Measurements from ENCODE around the gene MEX3A. TPM values are rescaled to one million over a fixed set of nuclear protein-coding genes. Genes with fewer than 3 reads are reported as not detected.

MEX3A gene
- total RNA-seq, 4 donors from 2014 or later, result 0.29 to 13.3 (median 2.0) TPM

- no peaks in the 10 kb centered on the region for H3K9me3 ChIP-seq
- TF ChIP-seq POLR2A (IDR thresholded peaks at IDR 0.05), result peak; percentile 63 to 66
- peak in 1 of 4 experiments; percentile 15 for TF ChIP-seq CTCF (IDR thresholded peaks at IDR 0.05)
- peak; percentile 97 to 98 for DNase-seq
- H3K36me3 ChIP-seq, result no peaks in the 10 kb centered on the region
- peak within 1 kb of the TSS; percentile 93 for H3K27ac ChIP-seq
- no peaks in the 10 kb centered on the region for H3K4me1 ChIP-seq
- peak within 1 kb of the TSS; percentile 54 to 93 for H3K4me3 ChIP-seq
- no peaks in the 10 kb centered on the region for H3K27me3 ChIP-seq
- intact Hi-C loops (cut with DNase I; ENCODE audit: low total_unique reads), result no loop called here
Measured at GRCh38 chr1:156054500-156055280, 27.6 kb downstream of the MEX3A start, which contains the start of gene LAMTOR2. TSS of gene LAMTOR2 (plus strand) at chr1:156054782. CDS start at chr1:156054890, 108 bp downstream.

GRCh38 chr1:156053768-156054499 lies 28.3 kb downstream of the MEX3A start, which contains the start of gene UBQLN4:
TSS of gene UBQLN4 (minus strand) at chr1:156053798. CDS start at chr1:156053701, 97 bp downstream.
- DNase-seq, result peak; percentile 86 to 90
- Histone ChIP-seq H3K4me1 (no peaks in the 10 kb centered on the region), H3K36me3 (no peaks in the 10 kb centered on the region), H3K4me3 (peak within 1 kb of the TSS; percentile 54 to 93), H3K27ac (peak within 1 kb of the TSS; percentile 93), H3K27me3 (no peaks in the 10 kb centered on the region), H3K9me3 (no peaks in the 10 kb centered on the region)
- TF ChIP-seq CTCF (IDR thresholded peaks at IDR 0.05) (peak in 3 of 4 experiments; percentile 41 to 78 (median 54)), POLR2A (IDR thresholded peaks at IDR 0.05) (peak in 1 of 2 donors; percentile 51)
- intact Hi-C loops (cut with DNase I; ENCODE audit: low total_unique reads), result no loop called here

DNA sequence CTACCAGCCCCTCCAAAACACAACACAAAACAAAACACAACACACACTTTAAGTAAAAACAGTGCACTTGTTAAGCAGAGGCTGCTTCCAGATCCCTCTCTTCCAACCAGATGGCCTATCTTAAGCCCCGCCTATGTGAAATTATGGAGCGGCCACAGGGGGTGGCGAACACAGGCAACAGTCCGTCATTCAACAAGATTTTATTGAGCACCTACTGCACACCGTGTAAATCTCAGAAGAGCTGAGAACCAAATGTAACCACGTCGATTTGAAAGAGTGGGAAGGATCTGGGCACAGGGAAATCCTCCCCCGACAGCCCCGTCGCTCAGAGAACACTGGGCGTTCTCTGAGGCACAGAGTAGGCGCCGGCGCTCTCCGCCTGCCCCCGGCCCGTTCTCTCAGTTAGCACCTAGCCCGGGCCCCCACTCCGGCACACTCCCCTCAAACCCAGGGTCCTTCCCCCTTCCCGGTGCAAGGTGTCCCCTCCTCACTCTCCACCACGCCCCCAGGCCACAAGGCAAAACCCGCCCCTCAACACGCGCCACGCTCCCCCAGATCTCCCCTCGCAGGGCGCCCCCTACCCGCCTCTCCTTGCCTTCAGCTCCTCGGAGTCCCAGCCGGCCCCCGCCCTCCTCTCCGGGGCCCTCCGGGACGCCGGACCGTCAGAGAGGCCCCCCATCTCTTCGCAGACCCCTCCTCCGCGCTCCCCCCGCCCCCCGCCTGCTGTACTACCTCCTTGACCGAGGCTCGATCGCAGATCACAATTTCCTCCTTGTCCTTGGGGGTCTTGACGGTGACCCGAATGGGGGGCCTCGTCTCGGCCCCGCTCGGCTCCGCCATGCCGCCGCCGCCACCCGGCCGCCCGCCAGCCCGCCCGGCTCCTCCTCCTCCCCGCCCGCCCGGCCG lies 29.1 kb downstream of the MEX3A start:
- no peaks in the 10 kb centered on the region for H3K27me3 ChIP-seq
- no peaks in the 10 kb centered on the region for H3K9me3 ChIP-seq
- H3K36me3 ChIP-seq, result no peaks in the 10 kb centered on the region
- TF ChIP-seq POLR2A (IDR thresholded peaks at IDR 0.05) (peak in 1 of 2 donors; percentile 22), CTCF (IDR thresholded peaks at IDR 0.05) (peak in 2 of 4 experiments; percentile 3 to 21)
- peak; percentile 66 to 71 for DNase-seq
- peak overlapping the region; percentile 54 to 93 for H3K4me3 ChIP-seq
- peak overlapping the region; percentile 93 for H3K27ac ChIP-seq
- H3K4me1 ChIP-seq, result no peaks in the 10 kb centered on the region
- intact Hi-C loops (cut with DNase I; ENCODE audit: low total_unique reads), result no loop called here

DNA sequence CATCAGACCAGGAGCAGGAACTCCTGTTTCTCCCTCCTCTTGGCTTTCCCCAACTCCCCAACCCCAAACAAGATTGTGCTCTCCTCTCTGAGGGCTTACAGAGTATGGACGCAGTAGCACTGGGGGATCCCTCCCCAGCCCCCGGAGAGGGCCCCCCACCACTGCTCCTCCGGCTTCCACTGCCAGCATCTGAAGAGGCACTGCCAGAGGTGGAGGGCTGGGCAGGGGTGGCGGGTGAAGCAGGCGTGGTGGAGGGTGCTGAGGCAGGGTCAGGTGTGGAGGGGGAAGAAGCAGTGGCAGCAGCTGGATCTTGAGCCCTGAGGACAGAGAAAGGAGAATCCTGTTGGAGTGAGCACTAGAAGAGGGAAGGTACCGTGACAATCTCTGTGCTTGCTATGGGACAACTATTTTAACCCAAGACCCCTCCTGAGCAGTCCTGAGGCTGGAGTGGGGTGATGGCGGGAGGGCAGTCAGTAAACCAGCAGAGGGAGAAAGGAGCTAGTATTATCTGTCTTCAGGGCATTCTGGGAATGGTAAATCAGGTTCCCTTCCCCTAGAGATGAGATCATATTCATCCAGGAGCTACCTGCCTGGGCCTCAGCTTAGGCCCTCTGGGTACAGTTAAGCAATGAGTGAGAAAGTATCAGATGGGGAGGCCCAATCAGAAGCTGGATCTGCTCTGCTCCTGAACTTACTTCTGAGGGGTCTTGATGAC lies 31.1 kb downstream of the MEX3A start:
- no peaks in the 10 kb centered on the region for H3K4me1 ChIP-seq
- no peak overlapping the region for H3K4me3 ChIP-seq
- no peaks in the 10 kb centered on the region for H3K36me3 ChIP-seq
- no peak overlapping the region for H3K27ac ChIP-seq
- no peak for TF ChIP-seq CTCF (IDR thresholded peaks at IDR 0.05)
- no peak for TF ChIP-seq POLR2A (IDR thresholded peaks at IDR 0.05)
- intact Hi-C loops (cut with DNase I; ENCODE audit: low total_unique reads), result no loop called here
- no peaks in the 10 kb centered on the region for H3K27me3 ChIP-seq
- H3K9me3 ChIP-seq, result no peaks in the 10 kb centered on the region
- DNase-seq, result no peak
